NCI-H345 treated with DMSO at 0.1 percent for 48 hours (cell line): ENCODE measurements around the gene SHQ1.
A peak's percentile ranks its signal among the peaks of the same experiment; 100 is the strongest.
"Not testable (repeated sequence)": the region's sequence is repeated elsewhere in the genome, so short reads cannot be mapped to it uniquely, and the experiment has no call there.

Experiments
- DNase-seq: peaks from one replicate; lab custom pipeline; 2025; ENCODE audit not compliant: unreplicated experiment; lab: John Stamatoyannopoulos, UW

The SHQ1 gene

GRCh38 chr3:72754582-72754981, 93.7 kb downstream of the SHQ1 start:
- DNase-seq: no peak

GRCh38 chr3:72753495-72753894, 94.8 kb downstream of the SHQ1 start:
- DNase-seq: no peak

DNA sequence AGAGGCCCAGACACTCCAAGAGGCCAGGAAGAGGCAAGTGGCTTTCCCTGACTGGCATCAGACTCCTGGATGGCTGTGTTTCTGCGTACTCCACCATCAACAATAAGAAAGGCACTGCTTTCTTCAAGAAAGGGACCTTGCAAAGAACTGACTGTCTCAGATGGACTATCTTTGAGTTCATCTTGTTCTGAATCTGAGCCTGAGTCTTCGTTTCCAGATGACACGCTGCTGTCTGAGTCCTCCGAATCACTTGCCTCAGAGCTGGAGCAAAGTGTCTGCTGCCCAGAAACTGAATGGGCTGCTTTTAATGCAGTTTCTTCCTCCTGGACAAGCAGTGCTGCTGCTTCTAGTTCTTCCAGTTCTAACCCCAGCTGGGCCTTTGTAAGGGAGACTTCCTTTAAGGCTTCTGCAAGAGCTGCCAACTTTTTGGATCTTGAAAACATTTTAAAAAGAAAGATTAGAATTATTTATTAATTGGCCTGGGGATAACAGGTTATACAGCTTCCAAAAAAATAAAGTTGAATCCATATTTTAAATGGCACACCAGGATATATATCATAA, 97.8 kb downstream of the SHQ1 start:
- no peak for DNase-seq

GRCh38 chr3:72748659-72749058, 99.6 kb downstream of the SHQ1 start:
- no peak for DNase-seq

DNA sequence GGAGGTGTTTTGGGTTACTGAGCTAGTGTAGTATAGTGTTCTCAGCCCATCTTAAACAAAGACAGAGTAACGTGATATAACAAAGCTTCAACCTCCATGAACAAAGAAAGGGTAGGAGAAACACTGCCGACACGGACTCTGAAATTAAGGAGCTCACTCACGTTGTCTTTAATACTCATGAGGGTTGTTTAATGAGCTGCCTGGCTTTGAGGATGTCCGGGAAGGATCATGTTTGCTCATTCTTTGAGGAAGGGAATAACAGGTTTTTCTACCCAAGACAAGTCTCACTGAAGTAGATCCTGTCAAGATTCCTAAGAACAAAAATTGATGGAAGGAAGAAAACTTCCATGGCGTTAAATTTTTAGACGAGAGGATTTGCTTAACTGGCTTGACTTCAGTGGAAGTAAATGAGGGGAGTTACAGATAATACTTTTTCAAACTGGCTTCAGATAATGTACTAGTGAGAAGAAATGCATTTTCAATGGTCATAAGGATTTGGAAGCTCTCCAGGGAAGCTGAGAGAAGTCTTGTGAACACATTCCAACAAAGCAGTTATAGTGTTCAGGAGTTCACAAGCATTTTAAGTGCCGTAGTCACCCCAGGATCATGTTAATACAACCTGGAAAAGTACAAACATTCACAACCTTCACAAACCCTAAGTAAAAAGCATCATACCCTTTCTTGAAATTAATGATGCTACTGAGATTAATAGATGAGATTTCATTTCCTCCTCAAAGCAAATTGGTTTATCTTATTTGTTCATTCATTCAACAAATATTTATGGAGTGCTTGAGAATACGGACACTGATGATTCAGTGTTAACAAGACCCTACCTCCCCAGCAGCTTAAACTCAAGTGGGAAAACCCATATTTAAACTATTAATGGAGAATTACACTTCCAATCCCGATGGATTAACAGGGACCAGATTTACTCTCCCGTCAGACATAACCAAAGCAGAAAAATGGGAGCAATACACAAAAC, 101.5 kb downstream of the SHQ1 start:
- no peak for DNase-seq

DNA sequence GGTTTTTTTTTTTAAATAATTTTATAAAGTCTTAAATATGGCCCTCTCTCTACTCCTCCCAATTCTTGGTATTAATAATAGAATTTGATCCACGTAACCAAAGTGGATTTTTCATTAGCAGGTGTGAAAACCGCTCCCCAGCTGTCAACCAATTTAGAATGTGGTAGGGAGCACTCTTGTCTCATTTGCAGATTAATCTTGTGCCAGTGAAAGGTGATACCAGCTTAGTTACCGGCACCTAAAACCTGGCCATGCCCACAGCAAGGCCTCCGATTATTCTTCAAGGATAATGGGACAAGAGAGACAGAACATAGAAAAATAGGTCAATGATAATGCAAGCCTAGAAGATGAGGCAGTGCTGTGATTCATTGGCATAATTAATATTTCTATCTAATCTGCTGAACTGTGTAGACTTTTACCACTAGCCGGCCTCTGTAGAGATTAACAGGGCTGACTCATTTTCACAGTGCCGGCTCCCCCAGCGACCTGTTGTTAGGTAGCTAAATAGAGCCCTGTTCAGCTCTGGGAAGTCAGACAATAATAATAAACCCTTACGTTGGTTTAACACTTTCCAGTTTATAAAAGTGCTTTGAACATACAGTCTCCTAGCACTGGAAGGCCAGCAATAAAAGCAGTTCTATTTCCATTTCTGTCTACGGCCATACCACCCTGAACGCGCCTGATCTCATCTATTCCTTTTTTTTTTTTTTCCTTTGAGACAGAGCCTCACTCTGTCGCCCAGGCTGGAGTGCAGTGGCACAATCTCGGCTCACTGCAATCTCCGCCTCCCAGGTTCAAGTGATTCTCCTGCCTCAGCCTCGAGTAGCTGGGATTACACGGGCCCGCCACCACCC, 102.9 kb downstream of the SHQ1 start:
- no peak for DNase-seq

- no peak for DNase-seq
Observed at GRCh38 chr3:72744330-72744729, 103.9 kb downstream of the SHQ1 start.

DNA sequence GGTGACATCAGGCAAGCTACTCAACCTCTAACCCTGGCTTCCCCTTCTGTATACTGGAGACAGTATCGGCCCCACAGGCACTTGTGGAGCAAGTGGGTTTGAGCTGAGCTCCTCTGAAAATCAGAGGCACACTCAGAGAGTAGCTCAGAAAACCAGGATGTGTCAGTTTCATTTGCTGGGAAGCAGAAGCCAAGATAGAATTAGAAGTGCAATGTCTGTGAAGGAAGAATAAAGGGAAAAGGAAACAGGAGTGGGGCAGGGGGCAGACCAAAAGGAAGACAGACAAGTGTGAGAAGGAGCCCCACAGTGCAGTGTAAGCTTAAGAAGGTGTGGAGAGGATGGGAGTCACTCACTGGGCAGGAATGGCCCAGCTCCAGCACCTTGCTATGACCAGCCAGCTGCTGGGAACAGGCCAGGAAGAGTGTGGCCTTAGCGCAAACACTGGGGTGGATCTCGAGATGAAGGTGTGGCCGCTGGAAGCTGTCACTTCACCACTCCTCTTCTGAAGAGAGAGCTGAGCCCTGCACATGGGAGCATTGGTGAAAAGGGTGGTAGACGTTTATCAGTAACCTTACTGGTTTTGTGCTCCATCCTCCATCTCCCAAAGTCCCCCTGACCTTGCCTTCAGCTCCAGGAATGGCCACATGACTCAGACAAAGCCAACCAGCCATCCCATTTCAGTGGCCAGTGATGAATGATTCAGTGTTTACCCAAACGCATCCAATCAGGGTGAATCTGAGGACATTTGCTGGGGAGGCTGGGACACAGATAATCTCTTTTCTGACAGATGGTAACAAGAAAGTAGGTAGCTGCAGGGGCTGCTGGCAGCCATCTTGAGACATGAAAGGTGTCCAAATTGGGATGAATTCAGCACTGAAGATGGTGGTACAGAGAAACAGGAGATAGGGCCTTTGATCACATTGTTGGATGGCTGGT, 108.4 kb downstream of the SHQ1 start:
- no peak for DNase-seq

GRCh38 chr3:72738752-72739530, 109.3 kb downstream of the SHQ1 start:
- DNase-seq: peak; percentile 42

DNA sequence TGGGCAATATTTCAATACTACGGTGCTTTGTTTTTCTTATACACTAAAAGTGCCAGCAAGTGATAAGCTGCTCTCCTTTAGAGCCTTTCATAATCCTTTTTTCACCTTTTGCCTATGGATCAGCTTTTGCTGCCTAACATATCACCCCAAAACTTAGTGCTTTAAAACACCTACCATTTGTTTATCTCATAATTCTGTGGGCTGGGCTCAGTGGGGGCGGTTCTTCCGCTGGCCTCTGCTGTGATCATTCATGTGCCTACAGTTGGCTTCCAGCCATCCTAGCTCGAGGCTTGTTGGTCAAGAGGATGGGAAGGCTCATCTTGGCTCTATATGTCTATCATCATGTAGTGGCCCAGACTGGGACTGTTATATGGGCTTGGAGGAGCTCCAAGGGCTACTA, 113.2 kb downstream of the SHQ1 start:
- not testable (repeated sequence) for DNase-seq

- no peak for DNase-seq
Observed at GRCh38 chr3:72733676-72734075, 114.6 kb downstream of the SHQ1 start.

GRCh38 chr3:72732666-72733345, 115.4 kb downstream of the SHQ1 start:
- DNase-seq: not testable (repeated sequence)

DNA sequence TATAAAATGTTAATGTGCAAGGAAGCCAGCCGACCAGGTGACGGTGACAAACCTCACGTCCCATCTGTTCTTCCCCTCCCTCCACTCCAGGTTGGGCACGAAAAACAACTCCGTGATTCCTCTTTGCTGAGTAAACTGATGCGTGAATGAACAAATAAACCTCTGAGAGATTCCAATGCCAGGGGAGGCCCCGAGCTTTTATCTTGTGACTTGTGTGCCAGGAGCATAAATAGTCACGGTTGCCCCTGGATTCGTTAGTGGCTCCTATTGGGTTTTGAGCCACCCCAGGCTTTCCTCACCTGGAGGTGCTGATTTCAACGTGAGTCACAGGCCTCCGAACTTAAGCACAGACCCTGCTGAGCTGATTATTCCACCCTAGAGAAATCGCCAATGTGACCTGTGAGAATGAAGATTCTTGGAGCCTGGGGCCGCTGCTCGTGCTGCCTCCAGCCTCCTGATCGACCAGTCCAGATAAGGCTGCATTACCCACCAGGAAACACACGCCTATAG, 119.2 kb downstream of the SHQ1 start:
- DNase-seq: peak; percentile 61

DNA sequence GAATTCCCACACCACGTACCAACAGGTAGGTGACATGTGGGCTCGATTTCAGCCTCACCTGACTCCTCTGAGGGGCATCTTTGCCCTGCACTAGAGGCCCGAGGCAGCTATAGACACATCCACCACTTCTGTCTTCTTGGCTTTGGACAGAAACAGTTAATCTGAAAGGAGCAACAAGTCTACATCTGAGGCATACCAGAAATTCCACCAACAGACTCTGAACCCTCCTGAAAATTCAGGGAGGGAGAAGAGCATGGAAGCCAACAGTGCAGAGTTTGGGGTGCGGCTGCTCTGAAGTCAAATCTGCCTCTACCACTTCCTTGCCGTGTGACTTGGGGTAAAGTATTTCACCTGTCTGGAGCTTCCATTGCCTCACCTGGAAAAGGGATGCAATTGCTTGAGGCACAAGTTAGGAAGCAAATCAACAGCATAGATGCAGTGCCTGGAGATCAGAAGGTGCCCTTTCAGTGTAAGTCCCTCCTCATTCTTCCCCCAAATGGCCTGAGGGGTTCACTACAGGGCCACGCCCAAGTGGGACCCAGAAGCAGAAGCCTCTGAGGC, 119.8 kb downstream of the SHQ1 start:
- no peak for DNase-seq

- no peak for DNase-seq
Observed at GRCh38 chr3:72727726-72728125, 120.5 kb downstream of the SHQ1 start.

GRCh38 chr3:72727172-72727571, 121.1 kb downstream of the SHQ1 start:
- DNase-seq: no peak

GRCh38 chr3:72725229-72725628, 123.0 kb downstream of the SHQ1 start:
- DNase-seq: no peak

DNA sequence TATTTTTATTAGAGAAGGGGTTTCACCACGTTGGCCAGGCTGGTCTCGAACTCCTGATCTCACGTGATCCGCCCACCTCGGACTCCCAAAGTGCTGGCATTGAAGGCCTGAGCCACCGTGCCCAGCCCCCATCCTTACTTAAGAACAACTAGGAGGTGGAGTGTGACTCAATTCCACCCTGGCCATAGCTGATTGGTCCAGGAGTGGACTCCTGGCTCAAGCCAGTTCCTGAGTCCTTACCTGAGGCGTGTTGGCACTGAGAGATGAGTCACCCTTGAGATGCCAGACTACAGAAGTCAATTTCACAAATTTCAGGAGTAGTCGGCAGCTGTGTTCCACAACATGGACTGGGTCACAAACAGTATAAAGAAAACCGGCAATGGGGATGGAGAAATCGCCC, 124.2 kb downstream of the SHQ1 start:
- no peak for DNase-seq
